ENCODE measurements around the gene CBFA2T2.

DNA sequence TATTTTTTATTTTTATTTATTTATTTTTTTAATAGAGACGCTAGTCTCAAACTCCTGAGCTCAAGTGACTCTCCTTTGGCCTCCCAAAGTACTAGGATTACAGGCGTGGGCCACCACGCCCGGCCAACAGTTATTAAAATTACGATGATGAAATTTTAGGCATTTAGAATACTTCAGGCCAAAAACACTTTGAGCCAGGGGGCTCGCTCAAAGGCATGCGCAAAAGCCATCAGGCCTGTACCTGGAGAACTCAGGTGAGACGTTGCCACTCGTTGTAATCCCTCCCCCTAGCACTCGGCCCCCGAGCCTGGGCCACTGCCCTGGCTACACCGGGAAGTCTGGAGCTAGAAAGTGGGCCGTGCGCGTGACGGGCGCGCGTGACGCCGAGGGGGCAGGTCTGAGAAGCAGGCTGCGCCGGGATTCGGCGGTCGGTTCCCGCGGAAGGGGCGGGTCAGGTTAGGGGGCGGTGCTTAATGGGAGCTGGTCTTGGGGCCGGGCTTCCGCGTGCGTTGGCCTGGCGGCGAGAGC, 337 bp upstream of the CBFA2T2 start:
- TF ChIP-seq, protein P1, sequence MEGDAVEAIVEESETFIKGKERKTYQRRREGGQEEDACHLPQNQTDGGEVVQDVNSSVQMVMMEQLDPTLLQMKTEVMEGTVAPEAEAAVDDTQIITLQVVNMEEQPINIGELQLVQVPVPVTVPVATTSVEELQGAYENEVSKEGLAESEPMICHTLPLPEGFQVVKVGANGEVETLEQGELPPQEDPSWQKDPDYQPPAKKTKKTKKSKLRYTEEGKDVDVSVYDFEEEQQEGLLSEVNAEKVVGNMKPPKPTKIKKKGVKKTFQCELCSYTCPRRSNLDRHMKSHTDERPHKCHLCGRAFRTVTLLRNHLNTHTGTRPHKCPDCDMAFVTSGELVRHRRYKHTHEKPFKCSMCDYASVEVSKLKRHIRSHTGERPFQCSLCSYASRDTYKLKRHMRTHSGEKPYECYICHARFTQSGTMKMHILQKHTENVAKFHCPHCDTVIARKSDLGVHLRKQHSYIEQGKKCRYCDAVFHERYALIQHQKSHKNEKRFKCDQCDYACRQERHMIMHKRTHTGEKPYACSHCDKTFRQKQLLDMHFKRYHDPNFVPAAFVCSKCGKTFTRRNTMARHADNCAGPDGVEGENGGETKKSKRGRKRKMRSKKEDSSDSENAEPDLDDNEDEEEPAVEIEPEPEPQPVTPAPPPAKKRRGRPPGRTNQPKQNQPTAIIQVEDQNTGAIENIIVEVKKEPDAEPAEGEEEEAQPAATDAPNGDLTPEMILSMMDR (IDR thresholded peaks at IDR 0.05), result no peak
- TF ChIP-seq EZH2 (IDR thresholded peaks at IDR 0.05; ENCODE audit: borderline replicate concordance, insufficient read depth, low read depth, low read length, poor library complexity, severe bottlenecking), result no peak

All from B cell (primary cell).